ENCODE data around the gene TP53TG3.
"Not testable (repeated sequence)": the region's sequence is repeated elsewhere in the genome, so short reads cannot be mapped to it uniquely, and the experiment has no call there.

DNA sequence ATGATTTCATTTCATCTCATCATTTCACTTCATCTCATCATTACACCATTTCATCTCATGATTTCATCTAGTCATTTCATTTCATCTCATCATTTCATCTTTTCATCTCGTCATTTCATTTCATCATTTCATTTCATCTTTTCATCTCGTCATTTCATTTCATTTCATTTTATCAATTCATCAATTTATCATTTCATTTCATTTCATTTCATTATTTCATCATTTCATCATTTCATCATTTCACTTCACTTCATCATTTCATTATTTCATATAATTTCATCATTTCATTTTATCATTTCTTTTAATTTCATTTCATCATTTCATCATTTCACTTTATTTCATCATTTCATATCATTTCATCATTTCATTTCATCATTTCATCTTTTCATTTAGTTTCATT is 29.2 kb downstream of the TP53TG3 start:
- not testable (repeated sequence) for TF ChIP-seq POLR2A (IDR thresholded peaks at IDR 0.05)
- TF ChIP-seq, protein P1, sequence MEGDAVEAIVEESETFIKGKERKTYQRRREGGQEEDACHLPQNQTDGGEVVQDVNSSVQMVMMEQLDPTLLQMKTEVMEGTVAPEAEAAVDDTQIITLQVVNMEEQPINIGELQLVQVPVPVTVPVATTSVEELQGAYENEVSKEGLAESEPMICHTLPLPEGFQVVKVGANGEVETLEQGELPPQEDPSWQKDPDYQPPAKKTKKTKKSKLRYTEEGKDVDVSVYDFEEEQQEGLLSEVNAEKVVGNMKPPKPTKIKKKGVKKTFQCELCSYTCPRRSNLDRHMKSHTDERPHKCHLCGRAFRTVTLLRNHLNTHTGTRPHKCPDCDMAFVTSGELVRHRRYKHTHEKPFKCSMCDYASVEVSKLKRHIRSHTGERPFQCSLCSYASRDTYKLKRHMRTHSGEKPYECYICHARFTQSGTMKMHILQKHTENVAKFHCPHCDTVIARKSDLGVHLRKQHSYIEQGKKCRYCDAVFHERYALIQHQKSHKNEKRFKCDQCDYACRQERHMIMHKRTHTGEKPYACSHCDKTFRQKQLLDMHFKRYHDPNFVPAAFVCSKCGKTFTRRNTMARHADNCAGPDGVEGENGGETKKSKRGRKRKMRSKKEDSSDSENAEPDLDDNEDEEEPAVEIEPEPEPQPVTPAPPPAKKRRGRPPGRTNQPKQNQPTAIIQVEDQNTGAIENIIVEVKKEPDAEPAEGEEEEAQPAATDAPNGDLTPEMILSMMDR (IDR thresholded peaks at IDR 0.05) = not testable (repeated sequence)

Data from lower leg skin (tissue), 3 donors.